K562 (cell line): ENCODE measurements around the gene RUSC1. TPM values are rescaled to one million over a fixed set of nuclear protein-coding genes. Genes with fewer than 3 reads are reported as not detected.

Experiments
- BDP1 ChIP-seq: IDR thresholded peaks from 3 replicates; pipeline ENCODE4 v1.6.1; 2011; ENCODE audit not compliant: insufficient read length, insufficient read depth
- CBX3 ChIP-seq, 2 experiments: IDR thresholded peaks; 1 replicate in 1 of 2; 2 replicates in 1 of 2; pipeline ENCODE4 v1.6.1; 2012; ENCODE audit warnings: inconsistent platforms in 2 of 2, low read length in 2 of 2, borderline replicate concordance in 1 of 2, control low read depth in 1 of 2
- CHD2 ChIP-seq: IDR thresholded peaks from 2 replicates; pipeline ENCODE4 v1.6.1; 2011; ENCODE audit warnings: low read depth, low read length
- ESRRA ChIP-seq: fragments of 450-650 bp; IDR thresholded peaks from 2 replicates; pipeline ENCODE4 v1.6.1; 2014; ENCODE audit warnings: low read depth, mild to moderate bottlenecking, moderate library complexity, borderline replicate concordance
- ETV5 ChIP-seq: sonication (generic); formaldehyde crosslinking; IDR thresholded peaks from 2 replicates; pipeline ENCODE4 v1.4.0; 2020; ENCODE audit warnings: low read depth, mild to moderate bottlenecking, missing genetic modification reagents
- KAT2B ChIP-seq: IDR thresholded peaks from one replicate; pipeline ENCODE4 v1.6.1; 2012; ENCODE audit warnings: low read depth, mild to moderate bottlenecking, control low read depth, inconsistent platforms, low read length, moderate library complexity
- KDM4B ChIP-seq, 2 experiments: fragments of 450-650 bp in 1 of 2; sonication (generic) in 1 of 2; IDR thresholded peaks; 2 replicates each; pipeline ENCODE4 v1.6.1; 2016 to 2017; ENCODE audit warnings: borderline replicate concordance in 2 of 2, antibody characterized with exemption in 1 of 2, low read depth in 1 of 2, mild to moderate bottlenecking in 1 of 2
- KDM5B ChIP-seq: fragments of 200-600 bp; sonication (generic); IDR thresholded peaks from 2 replicates; pipeline ENCODE4 v1.6.1; 2012; ENCODE audit warnings: low read depth, mild to moderate bottlenecking, moderate library complexity, low read length, control low read depth, inconsistent platforms; ENCODE audit not compliant: insufficient replicate concordance
- MTA3 ChIP-seq: fragments of 450-650 bp; formaldehyde crosslinking; IDR thresholded peaks from 2 replicates; pipeline ENCODE4 v1.6.1; 2017; ENCODE audit warnings: mild to moderate bottlenecking, borderline replicate concordance
- MTF1 ChIP-seq: fragments of 250-450 bp; sonication (Bioruptor Pico); IDR thresholded peaks from 2 replicates; pipeline ENCODE4 v1.9.0; 2021; ENCODE audit warnings: moderate library complexity, mild to moderate bottlenecking, inconsistent platforms, borderline replicate concordance
- NFE2L1 ChIP-seq: fragments of 450-650 bp; IDR thresholded peaks from 2 replicates; pipeline ENCODE4 v1.6.1; 2016; ENCODE audit warnings: missing genetic modification characterization, low read depth, mild to moderate bottlenecking, missing compliant biosample characterization, moderate library complexity, borderline replicate concordance
- NUFIP1 ChIP-seq: fragments of 450-650 bp; IDR thresholded peaks from 2 replicates; pipeline ENCODE4 v1.6.1; 2018; ENCODE audit not compliant: partially characterized antibody
- PTBP1 ChIP-seq: fragments of 200-400 bp; formaldehyde crosslinking; IDR thresholded peaks from 2 replicates; pipeline ENCODE4 v1.6.1; 2017; ENCODE audit warnings: low read depth, low read length
- RBFOX2 ChIP-seq: fragments of 200-400 bp; formaldehyde crosslinking; IDR thresholded peaks from 2 replicates; pipeline ENCODE4 v1.6.1; 2017; ENCODE audit warnings: low read depth, mild to moderate bottlenecking, low read length, moderate library complexity
- RBM39 ChIP-seq: fragments of 200-400 bp; formaldehyde crosslinking; optimal IDR thresholded peaks from 2 replicates; pipeline ENCODE3; 2018; ENCODE audit warnings: low read depth, low read length
- RCOR1 ChIP-seq, 2 experiments: IDR thresholded peaks; 2 replicates each; pipeline ENCODE4 v1.6.1; 2012; ENCODE audit warnings: low read depth in 2 of 2, low read length in 2 of 2, borderline replicate concordance in 1 of 2, improper control_type of control experiment in 1 of 2
- RHOXF2B ChIP-seq: fragments of 250-450 bp; sonication (Bioruptor Pico); conservative IDR thresholded peaks from 2 replicates; pipeline ENCODE4 v1.5.1; 2021
- SMAD3 ChIP-seq: fragments of 450-650 bp; formaldehyde crosslinking; conservative IDR thresholded peaks from 2 replicates; pipeline ENCODE4 v1.4.0; 2020; ENCODE audit warnings: mild to moderate bottlenecking
- TAF15 ChIP-seq: fragments of 200-400 bp; formaldehyde crosslinking; IDR thresholded peaks from 2 replicates; pipeline ENCODE4 v1.6.1; 2017; ENCODE audit warnings: mild to moderate bottlenecking, low read depth, low read length, moderate library complexity
- ZC3H11A ChIP-seq: IDR thresholded peaks from 2 replicates; pipeline ENCODE4 v1.6.1; 2012; ENCODE audit warnings: low read depth, low read length, improper control_type of control experiment
- ZC3H8 ChIP-seq: fragments of 450-650 bp; IDR thresholded peaks from 2 replicates; pipeline ENCODE4 v1.6.1; 2017
- ZNF224 ChIP-seq: sonication (generic); formaldehyde crosslinking; IDR thresholded peaks from 2 replicates; pipeline ENCODE4 v1.8.0; 2022; ENCODE audit warnings: mild to moderate bottlenecking, missing genetic modification reagents
- ZNF41 ChIP-seq: fragments of 250-450 bp; sonication (Bioruptor Pico); conservative IDR thresholded peaks from 2 replicates; pipeline ENCODE4 v1.4.0; 2020; ENCODE audit warnings: mild to moderate bottlenecking
- ZNF584 ChIP-seq: fragments of 200-800 bp; sonication (Bioruptor generic); IDR thresholded peaks from 2 replicates; pipeline ENCODE4 v1.6.1; 2016; ENCODE audit warnings: low read depth, mild to moderate bottlenecking, missing genetic modification characterization, missing compliant biosample characterization
- ZNF785 ChIP-seq: fragments of 250-450 bp; sonication (Bioruptor Pico); IDR thresholded peaks from 2 replicates; pipeline ENCODE4 v1.4.0; 2020; ENCODE audit warnings: mild to moderate bottlenecking
- ZNF830 ChIP-seq: fragments of 250-450 bp; sonication (Bioruptor Pico); IDR thresholded peaks from 2 replicates; pipeline ENCODE4 v1.5.0; 2021; ENCODE audit warnings: mild to moderate bottlenecking
- polyA plus RNA-seq, 8 experiments: library from polyadenylated mRNA; depleted of rRNA in 4 of 8; stranded (reverse) in 5 of 8; unstranded in 3 of 8; fragments of >200 nt; fragmentation: Nextera tagmentation in 2 of 8; fragmentation: Illumina TruSeq in 1 of 8; extraction: Ambion mirVana in 2 of 8; extraction: Trizol in 1 of 8; gene quantifications; 2 replicates each; pipeline versions ENCODE4 v1.2.1 to v1.2.3, GENCODE V29; 2011 to 2014; ENCODE audit warnings: inconsistent platforms in 1 of 8, missing spikeins in 1 of 8
- total RNA-seq, 7 experiments: library from RNA; depleted of rRNA in 6 of 7; stranded (reverse); fragments of >200 nt in 6 of 7; fragmentation: Illumina TruSeq in 2 of 7; extraction: Trizol in 2 of 7; gene quantifications; 2 replicates each; pipeline versions ENCODE4 v1.2.1 to v1.2.3, GENCODE V29; 2011 to 2021; ENCODE audit warnings: low replicate concordance in 1 of 7
- TF ChIP-seq, protein P1 (sequence below): sonication (generic); formaldehyde crosslinking; IDR thresholded peaks from 2 replicates; pipeline ENCODE4 v1.8.1; 2023; ENCODE audit warnings: mild to moderate bottlenecking, missing genetic modification reagents, moderate library complexity
- TF ChIP-seq, protein P2 (sequence below): fragments of 250-450 bp; sonication (Bioruptor Pico); IDR thresholded peaks from 2 replicates; pipeline ENCODE4 v1.4.0; 2020; ENCODE audit warnings: mild to moderate bottlenecking

RUSC1 gene
- total and polyA plus RNA-seq, 9 of the 15 experiments (the other 6 are each of a cell fraction or from before 2014, with no cell fraction given): 5.7 to 68.3 (median 33.6) TPM

DNA sequence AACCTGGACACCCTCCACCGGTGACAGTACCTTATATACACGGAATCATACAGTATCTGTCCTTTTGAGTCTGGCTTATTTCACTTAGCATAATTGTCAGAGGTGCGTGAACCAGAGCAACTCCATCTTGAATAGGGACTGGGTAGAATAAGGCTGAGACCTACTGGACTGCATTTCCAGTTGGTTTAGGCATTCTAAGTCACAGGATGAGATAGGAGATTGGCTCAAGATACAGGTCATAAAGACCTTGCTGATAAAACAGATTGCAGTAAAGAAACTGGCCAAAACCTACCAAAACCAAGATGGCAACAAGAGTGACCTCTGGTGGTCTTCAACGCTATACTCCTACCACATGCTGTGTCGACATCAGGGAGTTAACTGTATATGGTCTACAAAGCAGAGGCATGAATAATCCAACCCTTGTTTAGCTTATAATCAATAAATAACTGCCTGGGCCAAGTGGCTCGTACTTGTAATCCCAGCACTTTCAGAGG is 13.4 kb upstream of the RUSC1 start (continued):
- 0 out of 2 replicates have a peak, but pooled peaks have one; percentile 57 for TF ChIP-seq ZNF785
- no peak for TF ChIP-seq ZC3H11A
- TF ChIP-seq CHD2: no peak
- peak; percentile 96 for TF ChIP-seq ZNF584
- TF ChIP-seq, protein P1, sequence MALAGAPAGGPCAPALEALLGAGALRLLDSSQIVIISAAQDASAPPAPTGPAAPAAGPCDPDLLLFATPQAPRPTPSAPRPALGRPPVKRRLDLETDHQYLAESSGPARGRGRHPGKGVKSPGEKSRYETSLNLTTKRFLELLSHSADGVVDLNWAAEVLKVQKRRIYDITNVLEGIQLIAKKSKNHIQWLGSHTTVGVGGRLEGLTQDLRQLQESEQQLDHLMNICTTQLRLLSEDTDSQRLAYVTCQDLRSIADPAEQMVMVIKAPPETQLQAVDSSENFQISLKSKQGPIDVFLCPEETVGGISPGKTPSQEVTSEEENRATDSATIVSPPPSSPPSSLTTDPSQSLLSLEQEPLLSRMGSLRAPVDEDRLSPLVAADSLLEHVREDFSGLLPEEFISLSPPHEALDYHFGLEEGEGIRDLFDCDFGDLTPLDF (CRISPR knock-in tag): no peak
- peak; percentile 98 for TF ChIP-seq SMAD3 (CRISPR knock-in tag)
- TF ChIP-seq RBM39: no peak
- TF ChIP-seq PTBP1: no peak
- no peak; the same call in 1 of the 2 replicates for TF ChIP-seq RHOXF2B (CRISPR knock-in tag)
- TF ChIP-seq KDM4B (IDR thresholded peaks at IDR 0.05; ENCODE audit: borderline replicate concordance in 2 of 2, low read depth in 1 of 2): no peak
- no peak for TF ChIP-seq ZNF224 (CRISPR knock-in tag)
- no peak for TF ChIP-seq BDP1
- TF ChIP-seq MTA3: 0 out of 2 replicates have a peak, but pooled peaks have one; percentile 28
- TF ChIP-seq ESRRA: no peak
- TF ChIP-seq RCOR1 (IDR thresholded peaks at IDR 0.05; ENCODE audit: borderline replicate concordance in 1 of 2, low read depth in 2 of 2, low read length in 2 of 2): peak in 1 of 2 experiments; percentile 69; a peak in 2 of 4 replicates
- TF ChIP-seq ETV5 (CRISPR knock-in tag): no peak
- peak; percentile 66 for TF ChIP-seq NUFIP1
- no peak for TF ChIP-seq ZC3H8
- TF ChIP-seq KDM5B: no peak
- TF ChIP-seq ZNF41 (CRISPR knock-in tag): peak; percentile 96
- peak; percentile 64; the same call in 1 of the 2 replicates for TF ChIP-seq NFE2L1 (tag)
- no peak for TF ChIP-seq TAF15
- 0 out of 3 replicates have a peak, but pooled peaks of 1 of the 2 experiments have one; percentile 30 for TF ChIP-seq CBX3 (IDR thresholded peaks at IDR 0.05; ENCODE audit: borderline replicate concordance in 1 of 2, low read length in 2 of 2)
- TF ChIP-seq KAT2B: no peak
- peak; percentile 80; the same call in 1 of the 2 replicates for TF ChIP-seq ZNF830 (CRISPR knock-in tag)
- TF ChIP-seq, protein P2, sequence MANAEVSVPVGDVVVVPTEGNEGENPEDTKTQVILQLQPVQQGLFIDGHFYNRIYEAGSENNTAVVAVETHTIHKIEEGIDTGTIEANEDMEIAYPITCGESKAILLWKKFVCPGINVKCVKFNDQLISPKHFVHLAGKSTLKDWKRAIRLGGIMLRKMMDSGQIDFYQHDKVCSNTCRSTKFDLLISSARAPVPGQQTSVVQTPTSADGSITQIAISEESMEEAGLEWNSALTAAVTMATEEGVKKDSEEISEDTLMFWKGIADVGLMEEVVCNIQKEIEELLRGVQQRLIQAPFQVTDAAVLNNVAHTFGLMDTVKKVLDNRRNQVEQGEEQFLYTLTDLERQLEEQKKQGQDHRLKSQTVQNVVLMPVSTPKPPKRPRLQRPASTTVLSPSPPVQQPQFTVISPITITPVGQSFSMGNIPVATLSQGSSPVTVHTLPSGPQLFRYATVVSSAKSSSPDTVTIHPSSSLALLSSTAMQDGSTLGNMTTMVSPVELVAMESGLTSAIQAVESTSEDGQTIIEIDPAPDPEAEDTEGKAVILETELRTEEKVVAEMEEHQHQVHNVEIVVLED (CRISPR knock-in tag): peak; percentile 82
- TF ChIP-seq RBFOX2: no peak
- TF ChIP-seq MTF1: peak; percentile 86; the same call in 1 of the 2 replicates
